ENCODE data around the gene FAM53A. TPM values are rescaled to one million over a fixed set of nuclear protein-coding genes. Genes with fewer than 3 reads are reported as not detected.

FAM53A gene
- total and polyA plus RNA-seq, 2 of the 4 experiments (the other 2 are of a cell fraction) = 2.0 to 3.1 TPM

GRCh38 chr4:1632109-1633104 lies 51.7 kb downstream of the FAM53A start:
- dilution Hi-C loops (cut with HindIII; ENCODE audit: low sequenced_read_pairs, unreplicated experiment) (no loop called here), in situ Hi-C loops (cut with MboI; ENCODE audit: low sequenced_read_pairs) (loop anchor here (10.0 to 25.0 kb wide), 2 partner anchors 278 to 470 kb away; partner anchors contain the start of gene SPON2), intact Hi-C loops (cut with micrococcal nuclease) (no loop called here)
- Histone ChIP-seq H3K18ac (ENCODE audit: low read depth, low read length) (no peak overlapping the region), H2AK5ac (ENCODE audit: low read depth, low read length) (no peak overlapping the region), H2AFZ (replicated peaks; ENCODE audit: low read length, poor library complexity) (no peak overlapping the region), H3K27ac (ENCODE audit: insufficient read depth, low read length) (no peak overlapping the region), H4K20me1 (ENCODE audit: insufficient read depth, low read length) (peaks cover 3% of the 10 kb centered on the region; the same call in 1 of the 2 replicates), H3K4me3 (ENCODE audit: insufficient read depth, low read depth, low read length) (no peak overlapping the region), H2BK120ac (ENCODE audit: low read depth, low read length) (no peak overlapping the region), H3K9me3 (ENCODE audit: control insufficient read depth, insufficient read depth, low read length) (peaks cover 6% of the 10 kb centered on the region), H3K14ac (replicated peaks; ENCODE audit: low read depth, low read length) (no peak overlapping the region), H2BK15ac (ENCODE audit: low read depth, low read length) (no peak overlapping the region), H3K36me3 (ENCODE audit: control insufficient read depth, insufficient read depth, low read length) (no peaks in the 10 kb centered on the region), H2BK20ac (ENCODE audit: low read depth, low read length) (no peak overlapping the region), H3K27me3 (ENCODE audit: control insufficient read depth, insufficient read depth, low read length) (peaks cover 2% of the 10 kb centered on the region; the same call in 1 of the 2 replicates), H3K23ac (ENCODE audit: low read depth, low read length) (no peak overlapping the region; the same call in 1 of the 2 replicates), H2BK5ac (ENCODE audit: low read depth, low read length, poor library complexity, severe bottlenecking) (no peak overlapping the region), H4K8ac (ENCODE audit: low read depth in 2 of 2, low read length in 2 of 2) (no peak overlapping the region), H3K56ac (ENCODE audit: extremely low read depth, insufficient read depth, low read length) (no peak overlapping the region), H4K5ac (ENCODE audit: low read depth, low read length) (no peak overlapping the region), H2AK9ac (replicated peaks; ENCODE audit: low read depth, low read length, poor library complexity) (no peak overlapping the region), H3K4me1 (ENCODE audit: control insufficient read depth, insufficient read depth, low read length) (no peaks in the 10 kb centered on the region), H3K4ac (ENCODE audit: low read depth, low read length) (no peak overlapping the region), H3K79me1 (ENCODE audit: low read depth in 1 of 2, low read length in 2 of 2) (no peaks in the 10 kb centered on the region), H3K9me1 (ENCODE audit: insufficient read depth, low read length) (peaks cover 6% of the 10 kb centered on the region), H4K91ac (ENCODE audit: insufficient read depth, low read depth, low read length) (no peak overlapping the region), H3K4me2 (ENCODE audit: low read depth, low read length) (no peak overlapping the region), H3K9ac (ENCODE audit: low read depth, low read length) (no peak overlapping the region)
- no peak for DNase-seq
- POLR2A ChIA-PET (ENCODE audit: unreplicated experiment) = no interaction called here
- CTCF ChIA-PET = interaction anchor here (0.8 to 0.9 kb wide), 2 partner anchors 61 to 94 kb away, joined by 3 read pairs; no protein-coding TSS in a partner anchor
- ATAC-seq (ENCODE audit: low read depth) = no peak
- WGBS, 2 experiments (ENCODE audit: extremely low coverage in 2 of 2, insufficient read length in 1 of 2) = 80% methylated on average over 21 of the region's 32 CpGs; no CpG with 5 or more reads in 1 of the 2 experiments
- BruUV-seq (replicated peaks) = no TSS peak
- no peak for TF ChIP-seq RFX5 (IDR thresholded peaks at IDR 0.05; ENCODE audit: low read depth, low read length)
- TF ChIP-seq RAD21 (IDR thresholded peaks at IDR 0.05; ENCODE audit: low read length) = no peak
- TF ChIP-seq POLR2A (IDR thresholded peaks at IDR 0.05; ENCODE audit: low read depth, low read length) = no peak
- TF ChIP-seq SMC3 (IDR thresholded peaks at IDR 0.05; ENCODE audit: low read depth, low read length) = no peak
- TF ChIP-seq NFE2L2 (IDR thresholded peaks at IDR 0.05; ENCODE audit: low read depth, low read length) = no peak
- TF ChIP-seq MXI1 (IDR thresholded peaks at IDR 0.05; ENCODE audit: borderline replicate concordance, low read depth, low read length) = no peak
- no peak for TF ChIP-seq MAZ (IDR thresholded peaks at IDR 0.05; ENCODE audit: borderline replicate concordance, low read depth, low read length)
- TF ChIP-seq MAFK (IDR thresholded peaks at IDR 0.05; ENCODE audit: low read depth, low read length) = no peak
- no peak for TF ChIP-seq ELK1 (IDR thresholded peaks at IDR 0.05; ENCODE audit: borderline replicate concordance, low read depth, low read length)
- no peak for TF ChIP-seq BHLHE40 (IDR thresholded peaks at IDR 0.05; ENCODE audit: low read depth, low read length)
- no peak for TF ChIP-seq RCOR1 (IDR thresholded peaks at IDR 0.05; ENCODE audit: insufficient replicate concordance, low read length)
- no peak for TF ChIP-seq CTCF (conservative IDR thresholded peaks at IDR 0.05; ENCODE audit: low read depth, low read length)
- TF ChIP-seq CEBPB (IDR thresholded peaks at IDR 0.05; ENCODE audit: low read depth, low read length) = no peak
